Activated CD4-positive, alpha-beta memory T cell treated with anti-CD3 and anti-CD28 coated beads for 36 hours (primary cell): ENCODE measurements around the gene RABL2A. TPM values are rescaled to one million over a fixed set of nuclear protein-coding genes. Genes with fewer than 3 reads are reported as not detected.
"Not testable (repeated sequence)": the region's sequence is repeated elsewhere in the genome, so short reads cannot be mapped to it uniquely, and the experiment has no call there.

ENCODE experiments used
- CTCF ChIA-PET: fragments of 350-600 bp; sonication (Branson Sonifier 250); formaldehyde crosslinking; loops from one replicate; lab custom pipeline; 2021; ENCODE audit warnings: antibody characterized with exemption, inconsistent platforms; lab: Charles Lee
- POLR2A ChIA-PET: fragments of 350-600 bp; sonication (Branson Sonifier 250); formaldehyde crosslinking; loops from one replicate; lab custom pipeline; 2021; ENCODE audit warnings: antibody characterized with exemption; lab: Charles Lee
- DNase-seq: peaks from one replicate; pipeline ENCODE4 v3.0.0-alpha.2; 2020
- H3K27ac Mint-ChIP-seq: one replicate; pipeline ENCODE4 v1.8.0; 2021; ENCODE audit warnings: mixed read lengths
- H3K27me3 Mint-ChIP-seq: one replicate; pipeline ENCODE4 v1.8.0; 2021; ENCODE audit warnings: mixed read lengths
- H3K36me3 Mint-ChIP-seq: one replicate; pipeline ENCODE4 v1.8.0; 2021; ENCODE audit warnings: mixed read lengths
- H3K4me1 Mint-ChIP-seq: one replicate; pipeline ENCODE4 v1.8.0; 2021; ENCODE audit warnings: low read depth, mixed read lengths
- H3K4me3 Mint-ChIP-seq: one replicate; pipeline ENCODE4 v1.8.0; 2021; ENCODE audit warnings: mild to moderate bottlenecking, mixed read lengths
- H3K9me3 Mint-ChIP-seq: one replicate; pipeline ENCODE4 v1.8.0; 2021; ENCODE audit warnings: mixed read lengths
- intact Hi-C: fragments of 100-400 bp; cut with micrococcal nuclease; formaldehyde crosslinking; loops from one replicate; pipeline ENCODE4 v1.15.1; 2023
- total RNA-seq, 2 experiments: library from RNA; stranded (reverse); gene quantifications; one replicate each; pipeline ENCODE4 v1.2.3, GENCODE V29; 2021

RABL2A gene
- total RNA-seq, result 10 to 100 TPM; 13.0 to 14.7 TPM

DNA sequence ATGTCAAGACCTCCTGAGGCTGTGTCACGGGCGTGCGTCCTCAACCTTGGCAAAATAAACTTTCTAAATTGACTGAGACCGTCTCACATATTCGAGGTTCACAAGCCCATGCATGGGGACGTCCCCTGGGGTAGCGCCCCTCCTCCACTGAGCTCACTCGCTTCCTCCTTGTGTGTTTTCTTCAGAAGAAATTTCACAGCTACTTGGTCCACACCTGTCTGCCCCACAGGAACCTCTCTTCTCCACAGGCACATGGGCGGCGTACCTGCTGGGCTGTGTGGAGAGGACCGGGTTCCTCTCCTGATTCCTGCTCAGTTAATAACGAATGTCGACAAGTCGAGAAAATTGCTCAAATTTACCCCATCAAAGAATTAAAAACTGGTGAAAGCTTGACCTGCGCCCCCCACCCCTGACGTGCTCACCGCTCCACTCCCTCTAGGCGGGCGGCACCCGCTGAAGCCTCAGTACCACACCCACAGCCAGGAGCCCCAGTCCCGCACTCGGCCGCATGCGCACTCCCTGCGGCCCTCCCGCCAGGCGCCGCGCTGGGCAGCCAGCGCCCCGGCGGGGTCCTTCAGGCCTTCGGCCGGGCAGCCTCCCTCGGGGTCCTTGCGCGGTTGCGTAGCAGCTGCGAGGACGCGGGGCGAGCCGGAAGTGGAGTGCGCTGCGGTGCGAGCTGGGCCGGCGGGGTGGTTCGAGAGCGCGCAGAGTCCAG, at the start of gene RABL2A:
Gene RABL2A (plus strand): TSS at position 651 of the 715 bp plus-strand sequence. CDS start 1,341 bp downstream, outside the sequence.
- H3K9me3 Mint-ChIP-seq, CTCF ChIA-PET, intact Hi-C loops, H3K36me3 Mint-ChIP-seq, H3K27me3 Mint-ChIP-seq, POLR2A ChIA-PET: not testable (repeated sequence)
- DNase-seq, result peak; percentile 91
- Mint-ChIP-seq H3K27ac (peak within 1 kb of the TSS; percentile 79), H3K4me3 (peak within 1 kb of the TSS; percentile 87), H3K4me1 (peaks cover 15% of the 10 kb centered on the region)

DNA sequence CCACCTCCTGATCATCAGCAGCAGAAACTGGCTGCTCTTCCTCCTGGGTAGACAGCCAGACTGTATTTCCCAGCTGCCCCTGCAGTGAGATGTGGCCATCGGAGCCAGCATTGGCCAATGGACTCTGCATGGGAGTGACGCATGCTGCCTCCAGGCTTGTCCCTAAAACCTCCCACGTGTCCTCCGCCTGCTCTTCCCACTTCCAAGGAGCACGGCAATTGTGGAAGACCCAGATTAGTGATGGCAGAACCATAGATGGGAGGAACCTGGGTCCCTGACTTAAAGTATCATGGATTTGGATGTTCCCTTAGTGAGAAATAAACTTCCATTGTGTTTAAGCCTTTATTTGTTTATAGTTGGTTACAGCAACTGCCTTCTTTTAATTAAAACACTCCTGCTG, 48.6 kb upstream of the RABL2A start:
- CTCF ChIA-PET, H3K4me3 Mint-ChIP-seq, H3K9me3 Mint-ChIP-seq, DNase-seq, H3K36me3 Mint-ChIP-seq, H3K27me3 Mint-ChIP-seq, intact Hi-C loops, H3K27ac Mint-ChIP-seq, POLR2A ChIA-PET: not testable (repeated sequence)
- peaks cover 12% of the 10 kb centered on the region for H3K4me1 Mint-ChIP-seq

DNA sequence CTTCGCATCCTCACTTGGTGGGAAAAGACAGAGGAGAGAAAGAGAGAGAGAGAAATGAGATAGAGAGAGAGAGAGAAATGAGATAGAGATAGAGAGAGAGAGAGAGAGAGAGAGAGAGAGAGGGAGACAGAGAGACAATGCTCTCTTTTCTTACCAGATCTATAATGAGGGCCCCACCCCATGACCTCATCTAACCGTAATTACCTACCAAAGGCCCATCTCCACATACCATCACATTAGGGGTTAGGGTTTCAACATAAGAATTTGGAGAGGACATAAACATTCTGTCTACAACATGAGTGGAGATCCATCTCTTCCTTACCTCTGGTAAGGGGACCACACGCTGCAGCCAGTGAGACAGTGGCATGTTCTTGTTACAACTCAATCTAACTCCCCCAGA, 44.6 kb upstream of the RABL2A start:
- Mint-ChIP-seq H3K4me3 (peak overlapping the region; percentile 17), H3K4me1 (peaks cover 22% of the 10 kb centered on the region)
- DNase-seq, intact Hi-C loops, H3K9me3 Mint-ChIP-seq, H3K27ac Mint-ChIP-seq, H3K27me3 Mint-ChIP-seq, POLR2A ChIA-PET, H3K36me3 Mint-ChIP-seq, CTCF ChIA-PET: not testable (repeated sequence)

DNA sequence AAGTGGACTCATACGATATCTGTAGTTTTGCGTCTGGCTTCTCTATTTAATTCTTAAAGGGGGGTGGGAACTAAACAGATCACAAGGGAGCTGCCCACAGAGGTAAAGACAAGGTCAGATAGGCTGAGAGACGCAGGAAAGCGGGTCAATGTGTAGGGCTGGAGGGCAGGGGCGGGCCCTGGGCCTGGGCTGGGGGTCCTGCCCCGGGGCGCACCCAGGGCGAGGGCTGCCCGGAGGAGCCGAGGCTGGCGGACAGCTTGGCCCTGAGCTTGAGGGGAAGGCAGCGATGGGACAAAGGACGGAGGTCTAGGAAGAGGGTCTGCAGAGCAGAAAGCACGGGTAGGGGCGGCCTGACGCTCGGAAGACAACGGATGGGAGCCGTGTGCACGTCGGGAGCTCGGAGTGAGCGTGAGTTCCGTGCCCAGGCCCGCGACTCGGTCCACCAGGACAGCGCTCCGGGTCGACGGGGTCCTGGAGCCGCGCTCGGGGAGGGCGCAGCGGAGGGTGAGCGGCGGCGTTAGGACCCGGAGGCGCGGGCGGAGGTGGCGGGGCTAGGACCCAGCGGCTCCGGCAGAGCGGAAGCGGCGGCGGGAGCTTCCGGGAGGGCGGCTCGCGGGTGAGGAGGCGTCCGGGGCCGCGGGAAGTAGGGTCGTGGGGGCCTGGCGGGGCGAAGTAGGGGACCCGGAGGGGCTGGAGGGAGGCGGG, 43.4 kb upstream of the RABL2A start:
- H3K27me3 Mint-ChIP-seq, POLR2A ChIA-PET, H3K36me3 Mint-ChIP-seq, intact Hi-C loops, H3K9me3 Mint-ChIP-seq: not testable (repeated sequence)
- DNase-seq, result peak; percentile 87
- H3K4me3 Mint-ChIP-seq, result peak overlapping the region; percentile 92
- peak overlapping the region; percentile 74 for H3K27ac Mint-ChIP-seq
- CTCF ChIA-PET, result interaction anchor here (0.9 kb wide), 1 partner anchor 20 kb away, joined by 3 read pairs; no protein-coding TSS in a partner anchor
- peaks cover 22% of the 10 kb centered on the region for H3K4me1 Mint-ChIP-seq

DNA sequence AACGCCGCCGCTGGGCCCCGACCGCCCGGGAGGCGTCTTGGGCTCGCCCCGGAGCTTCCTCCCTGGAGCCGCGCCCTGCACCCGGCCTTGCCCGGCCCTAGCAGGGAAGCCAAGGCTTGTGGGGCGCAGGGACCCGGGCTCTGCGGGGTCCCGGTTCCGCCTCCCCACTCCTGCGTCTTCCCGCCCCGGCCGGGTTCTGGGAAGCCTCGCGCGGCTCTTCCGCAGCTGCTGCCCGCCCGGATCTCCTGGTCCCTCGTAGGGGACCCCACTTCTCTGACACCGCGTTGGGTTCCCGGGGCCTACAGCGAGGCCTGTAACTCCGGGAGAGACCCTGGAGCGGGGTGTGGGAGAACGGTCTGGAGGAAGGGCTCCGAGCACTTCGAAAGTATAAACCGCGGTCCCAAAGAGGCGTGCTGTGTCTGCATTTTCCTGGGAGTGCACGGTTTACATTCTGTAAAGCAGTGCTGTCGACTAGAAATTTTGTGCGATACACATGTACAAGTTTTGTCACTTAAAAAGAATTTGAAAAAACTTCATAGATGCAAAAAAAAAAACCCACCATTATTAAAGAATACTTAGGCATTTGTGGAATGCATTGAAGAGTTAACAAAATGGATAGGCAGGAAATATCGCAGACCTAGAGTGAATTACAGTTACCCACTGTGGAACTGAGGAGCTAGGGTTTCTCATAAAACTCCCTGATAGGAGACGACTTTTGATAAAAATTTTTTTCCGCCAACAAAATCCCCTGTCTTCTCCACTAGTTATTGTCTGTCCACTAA, 42.6 kb upstream of the RABL2A start:
- intact Hi-C loops, POLR2A ChIA-PET: not testable (repeated sequence)
- peak; percentile 40 for DNase-seq

DNA sequence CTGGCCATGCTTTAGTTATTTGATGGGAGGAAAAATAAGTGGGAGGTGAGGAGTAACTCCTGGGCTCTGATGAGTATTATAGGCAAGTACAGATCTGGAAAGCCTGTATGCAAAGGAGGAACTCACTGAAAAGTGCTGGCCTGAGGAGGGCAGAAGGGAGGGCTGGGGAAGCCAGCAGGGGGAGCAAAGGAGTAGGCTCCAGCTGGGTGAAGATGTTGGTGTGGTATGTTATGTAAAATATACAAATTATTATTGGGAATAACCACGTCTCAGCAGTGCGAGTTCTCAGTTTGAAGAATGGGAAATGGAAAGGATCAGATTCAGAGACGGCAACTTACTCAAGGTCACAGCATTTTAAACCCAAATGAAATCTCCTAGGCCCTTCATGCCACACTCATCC, 39.9 kb upstream of the RABL2A start:
- H3K27ac Mint-ChIP-seq, H3K36me3 Mint-ChIP-seq, H3K4me3 Mint-ChIP-seq, CTCF ChIA-PET, H3K27me3 Mint-ChIP-seq, POLR2A ChIA-PET, intact Hi-C loops, H3K9me3 Mint-ChIP-seq: not testable (repeated sequence)
- H3K4me1 Mint-ChIP-seq, result peaks cover 30% of the 10 kb centered on the region
- peak; percentile 76 for DNase-seq

More for the DNA sequence above, 42.6 kb upstream of the RABL2A start:
- H3K27ac Mint-ChIP-seq, result peak overlapping the region; percentile 54
- H3K4me1 Mint-ChIP-seq, result peaks cover 22% of the 10 kb centered on the region
- H3K27me3 Mint-ChIP-seq, H3K36me3 Mint-ChIP-seq, H3K9me3 Mint-ChIP-seq, CTCF ChIA-PET: not testable (repeated sequence)
- peak overlapping the region; percentile 77 for H3K4me3 Mint-ChIP-seq

DNA sequence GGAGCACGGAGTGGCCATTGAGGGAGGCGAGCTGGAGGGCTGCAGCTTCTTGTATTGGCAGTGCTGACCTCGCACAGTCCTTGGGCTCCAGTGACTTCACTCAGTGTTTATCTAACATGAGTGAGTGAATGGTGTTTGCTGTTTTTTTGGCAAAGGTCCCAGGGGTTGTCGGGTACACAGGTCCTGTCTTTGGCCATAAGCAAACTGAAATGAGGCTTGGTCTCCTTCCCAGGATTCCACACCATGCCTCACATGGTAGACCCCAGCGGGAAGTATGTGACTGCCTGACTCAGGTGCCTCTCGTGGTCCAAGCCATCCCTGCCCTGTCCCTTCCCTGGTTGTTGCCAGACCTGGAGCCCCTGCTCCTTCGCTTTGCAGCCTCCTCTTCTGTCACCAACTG, 37.5 kb upstream of the RABL2A start:
- H3K27me3 Mint-ChIP-seq, H3K9me3 Mint-ChIP-seq, H3K27ac Mint-ChIP-seq, H3K36me3 Mint-ChIP-seq, CTCF ChIA-PET, DNase-seq, H3K4me3 Mint-ChIP-seq, POLR2A ChIA-PET, intact Hi-C loops: not testable (repeated sequence)
- H3K4me1 Mint-ChIP-seq, result peaks cover 22% of the 10 kb centered on the region

DNA sequence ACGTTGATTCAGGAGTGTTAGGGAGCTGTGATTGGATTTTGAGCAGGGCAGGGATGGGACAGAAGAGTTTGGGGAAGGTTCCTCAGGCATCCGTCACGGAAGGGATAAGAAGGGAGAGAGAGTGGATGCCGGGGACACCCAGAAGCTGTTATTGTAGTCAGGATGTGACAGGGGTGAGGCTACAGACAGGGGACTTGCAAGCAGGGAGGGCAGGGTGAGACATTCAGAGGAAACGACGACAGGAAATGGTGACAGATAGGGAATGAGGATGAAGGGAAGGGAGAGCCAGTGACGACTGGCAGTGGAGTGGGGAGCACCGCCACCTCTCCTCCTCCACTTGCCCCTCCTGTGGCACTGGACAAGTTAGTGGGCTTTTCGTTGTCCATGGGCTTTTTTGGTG, 35.1 kb upstream of the RABL2A start:
- intact Hi-C loops, H3K9me3 Mint-ChIP-seq, CTCF ChIA-PET, POLR2A ChIA-PET, H3K4me3 Mint-ChIP-seq, H3K27me3 Mint-ChIP-seq, H3K27ac Mint-ChIP-seq, H3K36me3 Mint-ChIP-seq: not testable (repeated sequence)
- peak; percentile 23 for DNase-seq
- peaks cover 14% of the 10 kb centered on the region for H3K4me1 Mint-ChIP-seq

DNA sequence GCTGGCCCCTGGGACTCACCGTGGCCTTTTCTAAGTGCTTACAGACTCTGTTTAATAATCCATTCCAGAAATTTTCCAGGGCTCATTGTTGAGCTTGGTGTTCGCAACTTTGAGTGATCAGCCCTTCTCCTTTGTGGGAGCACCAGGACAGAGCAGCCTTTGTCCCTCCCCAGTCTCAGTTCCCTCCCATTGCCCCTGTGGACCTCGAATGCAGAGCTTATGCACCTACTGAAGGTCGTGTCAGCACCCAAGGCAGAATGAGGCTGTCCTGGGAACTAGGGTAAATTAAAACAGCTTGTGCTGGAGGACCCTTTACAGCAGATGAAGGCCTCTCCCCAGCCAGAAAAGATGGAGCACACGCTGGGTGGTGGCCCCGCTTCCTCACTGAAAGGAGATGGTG, 33.8 kb upstream of the RABL2A start:
- H3K9me3 Mint-ChIP-seq, intact Hi-C loops, H3K36me3 Mint-ChIP-seq, H3K4me3 Mint-ChIP-seq, H3K27me3 Mint-ChIP-seq, DNase-seq, CTCF ChIA-PET, H3K27ac Mint-ChIP-seq, POLR2A ChIA-PET: not testable (repeated sequence)
- peaks cover 11% of the 10 kb centered on the region for H3K4me1 Mint-ChIP-seq

DNA sequence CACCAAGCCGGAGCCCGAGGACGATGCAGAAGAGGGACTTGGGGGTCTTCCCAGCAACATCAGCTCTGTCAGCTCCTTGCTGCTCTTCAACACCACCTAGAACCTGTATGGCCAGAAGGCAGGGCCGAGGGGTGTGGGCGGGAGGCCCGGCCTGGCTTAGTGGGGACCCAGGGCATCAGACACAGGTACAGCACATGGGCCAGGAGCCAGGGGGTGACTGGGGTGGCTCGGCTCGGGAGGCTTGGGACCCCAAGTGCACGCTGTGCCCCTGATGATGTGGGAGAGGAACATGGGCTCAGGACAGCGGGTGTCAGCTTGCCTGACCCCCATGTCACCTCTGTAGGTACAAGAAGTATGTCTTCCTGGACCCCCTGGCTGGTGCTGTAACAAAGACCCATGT, 31.3 kb upstream of the RABL2A start:
- H3K27me3 Mint-ChIP-seq, DNase-seq, H3K36me3 Mint-ChIP-seq, intact Hi-C loops, POLR2A ChIA-PET, H3K4me3 Mint-ChIP-seq, H3K9me3 Mint-ChIP-seq, H3K27ac Mint-ChIP-seq, CTCF ChIA-PET: not testable (repeated sequence)
- peaks cover 11% of the 10 kb centered on the region for H3K4me1 Mint-ChIP-seq

DNA sequence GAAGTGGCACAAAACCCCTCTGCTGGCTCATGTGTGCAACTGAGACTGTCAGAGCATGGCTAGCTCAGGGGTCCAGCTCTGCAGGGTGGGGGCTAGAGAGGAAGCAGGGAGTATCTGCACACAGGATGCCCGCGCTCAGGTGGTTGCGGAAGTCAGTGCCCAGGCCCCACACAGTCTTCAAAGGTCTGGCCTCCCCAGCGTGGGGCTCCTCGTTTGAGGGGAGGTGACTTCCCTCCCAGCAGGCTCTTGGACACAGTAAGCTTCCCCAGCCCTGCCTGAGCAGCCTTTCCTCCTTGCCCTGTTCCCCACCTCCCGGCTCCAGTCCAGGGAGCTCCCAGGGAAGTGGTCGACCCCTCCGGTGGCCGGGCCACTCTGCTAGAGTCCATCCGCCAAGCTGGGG, 29.9 kb upstream of the RABL2A start:
- H3K36me3 Mint-ChIP-seq, H3K27ac Mint-ChIP-seq, DNase-seq, H3K4me1 Mint-ChIP-seq, POLR2A ChIA-PET, H3K4me3 Mint-ChIP-seq, H3K9me3 Mint-ChIP-seq, H3K27me3 Mint-ChIP-seq, intact Hi-C loops, CTCF ChIA-PET: not testable (repeated sequence)

DNA sequence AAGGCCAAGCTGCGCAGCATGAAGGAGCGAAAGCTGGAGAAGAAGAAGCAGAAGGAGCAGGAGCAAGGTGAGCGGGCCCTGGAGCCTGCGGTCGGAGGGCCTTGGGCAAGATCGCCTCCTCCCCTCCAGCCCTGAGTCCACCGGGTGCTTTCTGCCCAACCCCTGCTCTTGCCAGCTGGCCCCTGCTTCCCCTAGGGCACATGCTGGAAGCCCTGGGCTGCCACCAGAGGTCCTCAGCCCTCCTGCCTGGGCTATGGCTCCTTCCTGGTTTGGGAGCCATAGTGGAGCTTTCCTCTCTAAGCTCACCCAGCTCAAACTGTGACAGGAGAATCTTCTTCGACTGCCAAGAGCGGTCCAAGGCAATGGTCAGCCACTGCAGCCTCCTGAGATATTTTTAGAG, 29.5 kb upstream of the RABL2A start:
- H3K27me3 Mint-ChIP-seq, H3K9me3 Mint-ChIP-seq, H3K27ac Mint-ChIP-seq, H3K4me1 Mint-ChIP-seq, CTCF ChIA-PET, DNase-seq, intact Hi-C loops, POLR2A ChIA-PET, H3K36me3 Mint-ChIP-seq, H3K4me3 Mint-ChIP-seq: not testable (repeated sequence)
